Aortic smooth muscle cell (primary cell): ENCODE results near the gene SUMF2. TPM values are rescaled to one million over a fixed set of nuclear protein-coding genes. Genes with fewer than 3 reads are reported as not detected.

Experiments
- total RNA-seq: library from RNA; depleted of rRNA; stranded (reverse); fragments of >200 nt; gene quantifications from 2 replicates; pipeline ENCODE4 v1.2.3, GENCODE V29; 2014

SUMF2 gene
- 233 and 238 TPM in 2 replicates for total RNA-seq

DNA sequence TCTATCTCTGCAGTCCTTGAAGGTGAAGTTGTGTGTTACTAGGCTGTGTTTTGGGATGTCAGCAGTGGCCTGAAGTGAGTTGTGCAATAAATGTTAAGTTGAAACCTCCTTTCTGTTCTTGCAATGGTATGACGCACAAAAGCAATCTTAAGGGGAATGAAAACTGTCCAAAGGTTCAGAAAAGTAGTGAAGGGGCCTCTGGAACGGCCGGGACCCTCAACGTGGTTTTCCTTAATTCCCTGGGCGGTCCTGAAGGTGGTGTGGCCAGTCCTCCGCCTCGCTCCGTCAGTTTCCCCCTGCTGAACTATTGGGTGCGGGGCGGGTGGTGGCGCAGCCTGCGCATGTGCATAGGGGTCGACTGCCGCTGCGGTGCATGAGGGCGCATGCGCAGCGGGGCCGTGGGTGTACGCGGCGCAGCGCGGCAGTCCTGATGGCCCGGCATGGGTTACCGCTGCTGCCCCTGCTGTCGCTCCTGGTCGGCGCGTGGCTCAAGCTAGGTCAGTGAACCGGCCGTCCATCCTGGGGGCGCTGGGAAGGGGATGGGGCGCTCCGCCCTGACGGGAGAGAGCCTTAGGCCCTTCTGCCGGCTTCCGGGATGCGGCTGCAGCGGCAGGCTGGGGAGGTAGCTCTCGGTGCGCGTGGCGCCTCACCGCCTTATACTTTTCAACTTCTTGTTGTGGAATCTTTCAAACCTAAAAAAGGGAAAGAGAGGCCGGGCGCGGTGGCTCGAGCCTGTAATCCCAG is at the start of gene SUMF2:
Gene SUMF2, plus strand, starts transcription at position 405 of the 744 bp plus-strand sequence. Its CDS starts 26 bp downstream, at position 431.

DNA sequence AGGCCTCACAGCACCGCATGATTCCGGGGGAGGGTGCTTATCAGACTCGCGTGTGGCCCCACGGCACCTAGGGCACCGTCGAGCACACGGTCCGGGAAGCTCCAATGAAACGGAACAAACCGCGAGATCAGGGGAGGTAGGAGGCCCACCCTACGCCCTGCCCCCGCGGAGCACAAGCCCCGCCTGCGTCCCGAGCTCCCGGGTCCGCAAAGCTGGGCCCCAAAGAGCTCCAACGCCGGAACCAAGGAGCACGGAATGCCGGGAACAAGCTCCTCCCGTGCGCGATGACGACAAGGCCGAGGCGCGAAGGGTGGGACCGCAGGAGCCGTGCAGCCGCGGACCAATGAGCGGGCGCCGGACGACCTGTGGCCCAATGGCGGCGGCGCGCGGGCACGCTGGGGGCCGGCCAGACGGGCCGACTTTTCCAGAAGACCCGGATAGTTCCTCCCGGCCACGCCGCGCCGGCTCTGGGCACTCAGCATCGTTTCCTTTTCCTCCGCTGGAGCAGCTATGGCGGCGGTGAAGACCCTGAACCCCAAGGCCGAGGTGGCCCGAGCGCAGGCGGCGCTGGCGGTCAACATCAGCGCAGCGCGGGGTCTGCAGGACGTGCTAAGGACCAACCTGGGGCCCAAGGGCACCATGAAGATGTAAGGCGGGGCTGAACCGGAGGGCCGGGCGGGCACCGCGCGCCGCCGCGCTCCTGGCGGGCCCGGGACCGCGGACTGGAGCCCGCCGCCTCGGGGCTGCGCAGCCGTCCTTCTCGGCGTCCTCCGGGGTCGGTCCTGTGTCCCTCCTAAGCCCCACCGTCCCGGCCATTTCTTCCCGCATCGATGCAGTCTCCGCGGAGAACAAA is 12.5 kb upstream of the SUMF2 start, which contains the start of the genes CCT6A and PSPH:
Gene CCT6A, plus strand, starts transcription at position 427 of the 853 bp plus-strand sequence. Its CDS starts 84 bp downstream, at position 511.
Gene PSPH, minus strand, starts transcription at position 106 of the 853 bp plus-strand sequence. CDS start 30,232 bp downstream, outside the sequence.

DNA sequence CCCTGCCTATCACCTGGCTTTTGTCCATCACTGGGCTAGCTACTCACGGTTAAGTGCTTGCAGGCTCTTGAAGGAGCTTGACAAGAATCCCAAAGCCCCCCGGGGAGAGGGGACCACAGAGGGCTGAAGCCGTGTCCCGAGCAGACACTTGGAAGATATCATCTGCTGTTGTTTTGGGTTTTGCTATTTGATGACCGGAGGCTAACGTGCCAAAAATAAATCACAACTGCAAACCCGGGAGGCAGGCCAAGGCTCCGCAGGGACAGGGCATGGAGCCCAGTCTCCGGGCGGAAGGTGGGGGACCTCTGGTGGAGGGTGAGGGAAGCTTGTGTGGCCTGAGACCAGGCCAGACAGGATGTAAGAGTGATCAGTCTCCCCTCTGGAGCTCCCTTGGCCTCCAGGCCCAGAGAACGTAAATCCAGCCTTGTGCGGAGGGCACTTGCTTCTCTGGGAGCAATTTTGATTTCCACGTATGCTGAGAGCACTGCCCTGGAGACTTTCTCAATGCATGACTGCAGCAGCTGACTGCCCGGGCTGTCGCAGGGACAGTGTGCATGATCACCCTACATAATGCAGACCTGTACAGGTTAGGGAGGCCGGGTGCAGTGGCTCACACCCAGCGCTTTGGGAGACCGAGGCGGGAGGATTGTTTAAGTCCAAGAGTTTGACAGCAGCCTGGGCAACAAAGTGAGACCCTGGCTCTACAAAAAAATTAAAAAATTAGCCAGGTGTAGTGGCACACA is 28.9 kb downstream of the SUMF2 start, which contains the start of gene PHKG1:
Gene PHKG1, minus strand, starts transcription at position 164 of the 743 bp plus-strand sequence. CDS start 4,011 bp downstream, outside the sequence.

DNA sequence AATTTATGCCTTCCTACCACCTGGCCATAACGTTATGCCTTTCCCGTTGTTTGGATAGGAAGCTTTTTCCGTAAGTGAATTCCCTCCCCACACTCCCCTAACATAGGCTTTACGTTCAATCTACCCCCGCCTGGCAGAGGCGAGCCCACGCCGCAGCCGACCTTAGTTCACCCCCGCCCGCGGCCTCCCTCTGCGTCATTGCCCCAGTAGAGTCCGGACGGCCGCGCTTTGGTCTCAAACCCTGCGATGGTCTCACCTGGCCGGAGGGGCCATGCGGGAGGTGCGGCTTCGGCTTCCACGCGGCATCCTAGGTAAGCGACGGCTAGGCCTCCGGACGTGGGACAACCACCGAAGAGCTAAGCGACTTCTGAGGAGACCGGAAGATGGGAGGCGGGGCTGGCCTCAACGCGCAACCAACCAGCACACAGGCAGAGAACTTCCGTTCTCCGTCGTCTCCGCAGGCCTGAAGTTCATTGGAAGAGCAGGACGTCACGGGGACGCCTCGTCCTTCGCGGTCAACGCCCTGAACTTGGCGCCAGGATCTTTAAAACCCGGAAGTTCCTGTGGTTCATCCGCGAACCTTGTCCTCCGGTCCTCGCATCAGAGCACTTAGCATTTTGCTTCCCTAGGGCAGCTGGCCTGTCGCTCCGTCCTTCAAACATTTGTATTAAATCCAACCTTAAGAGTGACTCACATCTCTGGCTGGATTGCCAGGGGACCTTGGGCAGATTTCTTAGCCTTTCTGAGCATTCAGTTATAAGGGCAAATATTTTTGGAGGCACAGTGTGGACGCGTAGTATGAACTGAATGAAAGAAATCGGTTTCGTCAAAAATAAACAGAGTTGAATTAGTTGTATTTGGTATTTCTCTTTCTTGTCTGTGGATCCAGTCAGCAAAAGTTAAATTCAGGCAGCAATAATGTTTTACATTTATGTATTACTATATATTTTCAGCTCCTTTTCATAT is 42.3 kb downstream of the SUMF2 start, which contains the start of gene CHCHD2:
Gene CHCHD2, minus strand, starts transcription at position 369 of the 966 bp plus-strand sequence. Its CDS starts 63 bp downstream, at position 306.

GRCh38 chr7:56115852-56116538 is 51.9 kb downstream of the SUMF2 start, which contains the start of gene NUPR2:
TSS of gene NUPR2 (minus strand) at chr7:56116417. CDS start at chr7:56116314, 103 bp downstream.

Other genes with a start within 250 kb of the SUMF2 start
- not detected in 2 replicates for gene SEPTIN14, start 201.5 kb upstream of the SUMF2 start, total RNA-seq
- 1.7 and 3.0 TPM in 2 replicates for gene ZNF713, start 176.8 kb upstream of the SUMF2 start, total RNA-seq
- gene MRPS17, start 112.4 kb upstream of the SUMF2 start, total RNA-seq, result 13.6 and 14.8 TPM in 2 replicates
- 31.7 and 37.8 TPM in 2 replicates for gene NIPSNAP2, start 99.7 kb upstream of the SUMF2 start, total RNA-seq
- gene PSPH, start 12.8 kb upstream of the SUMF2 start, total RNA-seq, result 40.6 and 41.9 TPM in 2 replicates
- 200 and 235 TPM in 2 replicates for gene CCT6A, start 12.5 kb upstream of the SUMF2 start, total RNA-seq
- gene PHKG1, start 28.7 kb downstream of the SUMF2 start, total RNA-seq, result 2.0 and 9.4 TPM in 2 replicates
- 280 and 321 TPM in 2 replicates for gene CHCHD2, start 42.2 kb downstream of the SUMF2 start, total RNA-seq
- gene NUPR2, start 52.1 kb downstream of the SUMF2 start, total RNA-seq, result not detected in 2 replicates